OCI-LY1 (cell line): Measurements from ENCODE around the gene SV2C.

Experiments used
- H2AFZ ChIP-seq: fragments of 200-600 bp; sonication (generic), shearing (Covaris generic); 2 replicates; pipeline ENCODE4 v1.6.0; 2014; ENCODE audit warnings: antibody characterized with exemption, mild to moderate bottlenecking, low read length
- H3F3A ChIP-seq: fragments of 200-600 bp; sonication (generic), shearing (Covaris generic); 2 replicates; pipeline ENCODE4 v1.6.0; 2014; ENCODE audit warnings: mild to moderate bottlenecking, antibody characterized with exemption, low read length, moderate library complexity; ENCODE audit not compliant: insufficient read depth
- H3K27ac ChIP-seq: fragments of 200-600 bp; sonication (generic); 2 replicates; pipeline ENCODE4 v1.5.1; 2014; ENCODE audit warnings: low read length, mixed run types, mild to moderate bottlenecking, low read depth; ENCODE audit not compliant: poor library complexity, severe bottlenecking
- H3K27me3 ChIP-seq: fragments of 200-600 bp; sonication (generic); 2 replicates; pipeline ENCODE4 v1.6.0; 2014; ENCODE audit warnings: antibody characterized with exemption, mild to moderate bottlenecking, low read length, moderate library complexity; ENCODE audit not compliant: insufficient read depth
- H3K36me3 ChIP-seq: fragments of 200-600 bp; sonication (generic); 2 replicates; pipeline ENCODE4 v1.6.1; 2014; ENCODE audit warnings: mild to moderate bottlenecking, antibody characterized with exemption, low read length, moderate library complexity, mixed read lengths; ENCODE audit not compliant: insufficient read depth
- H3K4me1 ChIP-seq: fragments of 200-600 bp; sonication (generic); 2 replicates; pipeline ENCODE4 v1.5.1; 2014; ENCODE audit warnings: mild to moderate bottlenecking, low read length, moderate library complexity; ENCODE audit not compliant: insufficient read depth, severe bottlenecking
- H3K4me2 ChIP-seq: fragments of 200-600 bp; sonication (generic), shearing (Covaris generic); 2 replicates; pipeline ENCODE4 v1.6.1; 2014; ENCODE audit warnings: low read length
- H3K4me3 ChIP-seq: fragments of 200-600 bp; sonication (generic); 2 replicates; pipeline ENCODE4 v1.5.1; 2014; ENCODE audit warnings: low read length, low read depth, mild to moderate bottlenecking, mixed read lengths; ENCODE audit not compliant: poor library complexity, severe bottlenecking
- H3K79me2 ChIP-seq: fragments of 200-600 bp; shearing (Covaris generic); 2 replicates; pipeline ENCODE4 v1.6.1; 2016; ENCODE audit warnings: mixed run types, low read length, mixed read lengths; ENCODE audit not compliant: insufficient read depth
- H3K9ac ChIP-seq: fragments of 200-600 bp; sonication (generic), shearing (Covaris generic); 2 replicates; pipeline ENCODE4 v1.6.1; 2014; ENCODE audit warnings: mild to moderate bottlenecking, low read length, mixed read lengths
- H3K9me2 ChIP-seq: fragments of 200-600 bp; sonication (generic), shearing (Covaris generic); 2 replicates; pipeline ENCODE4 v1.6.1; 2014; ENCODE audit warnings: low read depth, mild to moderate bottlenecking, low read length, mixed read lengths
- H3K9me3 ChIP-seq: fragments of 200-600 bp; shearing (Covaris generic); 2 replicates; pipeline ENCODE4 v1.6.1; 2014; ENCODE audit warnings: low read length, mixed read lengths
- H4K20me1 ChIP-seq: fragments of 200-600 bp; sonication (generic), shearing (Covaris generic); 2 replicates; pipeline ENCODE4 v1.6.0; 2016; ENCODE audit warnings: mild to moderate bottlenecking, low read length; ENCODE audit not compliant: insufficient read depth
- CTCF ChIP-seq: fragments of 200-600 bp; sonication (generic), shearing (Covaris generic); IDR thresholded peaks from 2 replicates; pipeline ENCODE4 v1.5.1; 2017; ENCODE audit warnings: mild to moderate bottlenecking, antibody characterized with exemption, low read length, moderate library complexity, mixed read lengths
- EZH2 ChIP-seq: fragments of 200-600 bp; sonication (generic), shearing (Covaris generic); IDR thresholded peaks from 2 replicates; pipeline ENCODE4 v1.8.0; 2017; ENCODE audit warnings: borderline replicate concordance, mixed run types, mild to moderate bottlenecking, antibody characterized with exemption, low read length, moderate library complexity, mixed read lengths

Gene SV2C

DNA sequence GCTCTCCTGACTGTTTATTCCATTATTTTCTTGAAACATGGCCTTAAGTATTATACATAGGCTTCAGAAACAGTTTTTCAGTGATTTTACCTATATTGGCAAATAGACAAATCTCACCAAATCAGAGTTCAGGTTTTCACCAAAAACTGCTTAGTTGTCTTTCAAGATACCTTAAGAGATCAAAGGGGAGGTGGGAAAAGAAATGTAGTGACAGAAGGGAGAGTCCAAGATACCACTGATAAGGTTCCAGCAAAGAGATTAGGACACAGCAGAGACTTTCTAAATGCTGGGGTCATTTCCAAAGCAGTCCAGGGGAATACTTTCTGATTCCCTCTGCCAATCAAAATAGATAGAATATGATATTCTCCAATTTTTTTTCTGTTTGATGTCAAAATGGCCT lies 246.2 kb downstream of the SV2C start:
- no peak overlapping the region for H3K9ac ChIP-seq
- H3K36me3 ChIP-seq = no peaks in the 10 kb centered on the region
- no peaks in the 10 kb centered on the region for H3K79me2 ChIP-seq
- no peak overlapping the region for H2AFZ ChIP-seq
- no peaks in the 10 kb centered on the region for H3F3A ChIP-seq
- no peak overlapping the region for H3K27ac ChIP-seq
- no peak overlapping the region for H3K4me2 ChIP-seq
- H3K4me1 ChIP-seq = peaks cover 7% of the 10 kb centered on the region
- TF ChIP-seq EZH2 (no peak), CTCF (no peak)
- H3K4me3 ChIP-seq = no peak overlapping the region
- no peaks in the 10 kb centered on the region for H3K27me3 ChIP-seq
- H3K9me2 ChIP-seq = no peaks in the 10 kb centered on the region
- H3K9me3 ChIP-seq = no peaks in the 10 kb centered on the region
- H4K20me1 ChIP-seq = no peaks in the 10 kb centered on the region

DNA sequence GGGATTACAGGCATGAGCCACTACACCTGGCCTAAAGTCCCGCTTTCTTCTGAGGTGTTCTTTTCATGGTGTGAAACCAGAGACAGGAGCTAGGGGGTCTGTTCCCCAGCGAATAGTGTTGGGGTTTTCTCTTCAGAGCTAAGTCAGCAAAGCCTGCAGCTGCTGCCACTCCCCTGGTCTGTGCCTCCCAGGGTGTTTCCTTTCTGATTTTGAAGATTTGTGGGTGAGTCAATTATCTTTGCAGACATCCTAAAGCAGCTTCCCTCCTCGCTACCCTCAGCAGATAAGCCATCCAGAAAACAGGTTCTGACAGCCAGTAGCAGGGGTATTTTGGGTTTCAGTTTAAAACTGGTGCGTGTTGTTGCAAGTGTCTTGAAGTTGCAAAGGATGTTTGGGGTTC lies 247.9 kb downstream of the SV2C start:
- Histone ChIP-seq H2AFZ (no peak overlapping the region), H3K9me3 (no peaks in the 10 kb centered on the region), H3K27me3 (no peaks in the 10 kb centered on the region), H3K36me3 (no peaks in the 10 kb centered on the region), H3F3A (no peaks in the 10 kb centered on the region), H3K79me2 (no peaks in the 10 kb centered on the region), H3K9me2 (no peaks in the 10 kb centered on the region), H3K9ac (no peak overlapping the region), H3K4me3 (no peak overlapping the region), H3K27ac (no peak overlapping the region), H3K4me1 (peaks cover under 1% of the 10 kb centered on the region), H3K4me2 (no peak overlapping the region), H4K20me1 (no peaks in the 10 kb centered on the region)
- TF ChIP-seq CTCF (no peak), EZH2 (no peak)

- Histone ChIP-seq H3K9me3 (no peaks in the 10 kb centered on the region), H3K9me2 (no peaks in the 10 kb centered on the region), H4K20me1 (no peaks in the 10 kb centered on the region), H3K4me1 (no peaks in the 10 kb centered on the region), H3F3A (no peaks in the 10 kb centered on the region), H2AFZ (no peak overlapping the region), H3K27me3 (no peaks in the 10 kb centered on the region), H3K4me2 (no peak overlapping the region), H3K4me3 (no peak overlapping the region), H3K79me2 (no peaks in the 10 kb centered on the region), H3K9ac (no peak overlapping the region), H3K27ac (no peak overlapping the region), H3K36me3 (no peaks in the 10 kb centered on the region)
- no peak for TF ChIP-seq CTCF
- TF ChIP-seq EZH2 = no peak
Measured at GRCh38 chr5:76332102-76332501, 248.9 kb downstream of the SV2C start.
